GM12878 (cell line): ENCODE data around the gene FXYD4.

Experiments
- ETV6 ChIP-seq, 2 experiments: fragments of 450-650 bp in 1 of 2; IDR thresholded peaks in 1 of 2; conservative IDR thresholded peaks in 1 of 2; 2 replicates each; pipeline ENCODE4 v1.6.1; 2014; ENCODE audit warnings: antibody characterized with exemption in 1 of 2, borderline replicate concordance in 1 of 2, low read depth in 1 of 2, mild to moderate bottlenecking in 1 of 2, moderate library complexity in 1 of 2
- SIN3A ChIP-seq: IDR thresholded peaks from 2 replicates; pipeline ENCODE4 v1.6.1; 2012; ENCODE audit warnings: low read depth, low read length, improper control_type of control experiment
- YY1 ChIP-seq: IDR thresholded peaks from 2 replicates; pipeline ENCODE4 v1.6.1; 2011; ENCODE audit warnings: low read depth, mild to moderate bottlenecking, low read length
- TF ChIP-seq, protein P1 (sequence below): IDR thresholded peaks from 2 replicates; pipeline ENCODE4 v1.6.1; 2012; ENCODE audit warnings: low read depth, low read length, improper control_type of control experiment

- TF ChIP-seq YY1 (no peak), SIN3A (no peak), ETV6 (conservative IDR thresholded peaks at IDR 0.05 in 1 of 2, IDR thresholded peaks at IDR 0.05 in 1 of 2; ENCODE audit: borderline replicate concordance in 1 of 2, low read depth in 1 of 2) (no peak)
- TF ChIP-seq, protein P1, sequence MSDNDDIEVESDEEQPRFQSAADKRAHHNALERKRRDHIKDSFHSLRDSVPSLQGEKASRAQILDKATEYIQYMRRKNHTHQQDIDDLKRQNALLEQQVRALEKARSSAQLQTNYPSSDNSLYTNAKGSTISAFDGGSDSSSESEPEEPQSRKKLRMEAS: no peak
Observed at GRCh38 chr10:43383204-43383971, 12.0 kb downstream of the FXYD4 start.
